Activated CD8-positive, alpha-beta T cell treated with anti-CD3 and anti-CD28 coated beads, Interleukin-2, amount 10 ng/mL, durations not matched to agents 7 days and 5 days (primary cell): ENCODE measurements around the gene ELP6. TPM values are rescaled to one million over a fixed set of nuclear protein-coding genes. Genes with fewer than 3 reads are reported as not detected.
A peak's percentile ranks its signal among the peaks of the same experiment; 100 is the strongest.

ENCODE experiments used
- ATAC-seq: fragments of 150-1000 bp; cut with Tn5 transposase; one replicate; pipeline ENCODE4 v1.10.0; 2021; ENCODE audit warnings: moderate library complexity
- CTCF ChIA-PET: fragments of 350-600 bp; sonication (Branson Sonifier 250); formaldehyde crosslinking; loops from one replicate; lab custom pipeline; 2021; ENCODE audit warnings: antibody characterized with exemption; lab: Charles Lee
- POLR2A ChIA-PET: fragments of 350-600 bp; sonication (Branson Sonifier 250); formaldehyde crosslinking; loops from one replicate; lab custom pipeline; 2021; ENCODE audit warnings: antibody characterized with exemption; lab: Charles Lee
- DNase-seq: peaks from one replicate; pipeline ENCODE4 v3.0.0-alpha.2; 2020
- H3K27ac Mint-ChIP-seq: one replicate; pipeline ENCODE4 v1.8.0; 2021; ENCODE audit warnings: mild to moderate bottlenecking, mixed read lengths
- H3K27me3 Mint-ChIP-seq: one replicate; pipeline ENCODE4 v1.8.0; 2021; ENCODE audit warnings: low read depth, mixed read lengths
- H3K36me3 Mint-ChIP-seq: one replicate; pipeline ENCODE4 v1.8.0; 2021; ENCODE audit warnings: low read depth, mixed read lengths
- H3K4me1 Mint-ChIP-seq: one replicate; pipeline ENCODE4 v1.8.0; 2021; ENCODE audit warnings: low read depth, mixed read lengths
- H3K4me3 Mint-ChIP-seq: one replicate; pipeline ENCODE4 v1.8.0; 2021; ENCODE audit warnings: mild to moderate bottlenecking, mixed read lengths
- H3K9me3 Mint-ChIP-seq: one replicate; pipeline ENCODE4 v1.8.0; 2022; ENCODE audit warnings: mixed read lengths; ENCODE audit not compliant: insufficient read depth
- total RNA-seq, 2 experiments: library from RNA; stranded (reverse); gene quantifications; one replicate each; pipeline ENCODE4 v1.2.3, GENCODE V29; 2021

ELP6 gene, protein sequence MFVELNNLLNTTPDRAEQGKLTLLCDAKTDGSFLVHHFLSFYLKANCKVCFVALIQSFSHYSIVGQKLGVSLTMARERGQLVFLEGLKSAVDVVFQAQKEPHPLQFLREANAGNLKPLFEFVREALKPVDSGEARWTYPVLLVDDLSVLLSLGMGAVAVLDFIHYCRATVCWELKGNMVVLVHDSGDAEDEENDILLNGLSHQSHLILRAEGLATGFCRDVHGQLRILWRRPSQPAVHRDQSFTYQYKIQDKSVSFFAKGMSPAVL
- total RNA-seq: 10 to 100 TPM; 52.1 to 53.0 TPM

DNA sequence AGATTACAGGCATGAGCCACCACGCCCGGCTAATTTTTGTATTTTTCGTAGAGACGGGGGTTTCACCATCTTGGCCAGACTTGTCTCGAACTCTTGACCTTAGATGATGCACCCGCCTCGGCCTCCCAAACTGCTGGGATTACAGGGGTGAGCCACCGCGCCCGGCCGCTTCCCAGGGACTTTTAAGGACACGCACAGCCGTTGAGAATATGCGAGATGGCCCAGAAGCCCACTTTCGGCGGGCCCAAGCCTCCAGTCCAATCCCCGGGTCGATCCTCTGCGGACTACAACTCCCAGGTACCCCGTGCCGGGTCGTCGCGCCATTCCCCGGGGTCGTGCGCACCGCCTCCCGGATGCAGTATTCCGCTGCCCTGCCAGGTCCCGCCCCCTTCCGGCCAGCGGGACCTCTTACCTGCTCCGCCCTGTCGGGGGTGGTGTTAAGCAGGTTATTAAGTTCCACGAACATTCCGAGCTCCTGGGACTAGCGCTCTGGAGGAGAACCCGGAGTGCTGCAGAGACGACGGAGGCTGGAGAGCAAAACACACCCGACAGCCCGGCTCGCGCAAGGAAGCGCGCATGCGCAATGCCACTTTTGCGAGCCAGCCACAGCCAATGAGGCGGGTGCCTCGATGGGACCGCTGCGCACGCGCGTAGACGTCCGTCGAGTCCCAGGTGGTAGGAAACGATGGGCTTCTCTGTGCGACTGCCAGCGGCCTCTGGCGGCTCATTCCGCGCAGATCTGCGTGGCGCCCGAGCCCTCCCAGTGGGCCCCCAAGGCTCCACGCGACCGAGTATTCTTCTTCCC is at the start of gene ELP6:
Gene ELP6, minus strand, starts transcription at position 588 of the 805 bp plus-strand sequence. Its CDS starts 122 bp downstream, at position 466.
- ATAC-seq: peak; percentile 94
- peak within 1 kb of the TSS; percentile 99 for H3K4me3 Mint-ChIP-seq
- H3K27ac Mint-ChIP-seq: peak within 1 kb of the TSS; percentile 99
- H3K36me3 Mint-ChIP-seq: peaks cover 32% of the 10 kb centered on the region
- peak; percentile 98 for DNase-seq
- no peaks in the 10 kb centered on the region for H3K9me3 Mint-ChIP-seq
- ChIA-PET CTCF (interaction anchor here (0.7 to 4.7 kb wide), 7 partner anchors 9 to 288 kb away, joined by 3 to 26 read pairs (median 3); no protein-coding TSS in a partner anchor), POLR2A (interaction anchor here (0.5 to 1.5 kb wide), 12 partner anchors 8 to 1708 kb away, joined by 3 to 7 read pairs (median 4); partner anchors contain the start of genes PTPN23 and SCAP)
- peaks cover 6% of the 10 kb centered on the region for H3K27me3 Mint-ChIP-seq
- peaks cover 19% of the 10 kb centered on the region for H3K4me1 Mint-ChIP-seq

DNA sequence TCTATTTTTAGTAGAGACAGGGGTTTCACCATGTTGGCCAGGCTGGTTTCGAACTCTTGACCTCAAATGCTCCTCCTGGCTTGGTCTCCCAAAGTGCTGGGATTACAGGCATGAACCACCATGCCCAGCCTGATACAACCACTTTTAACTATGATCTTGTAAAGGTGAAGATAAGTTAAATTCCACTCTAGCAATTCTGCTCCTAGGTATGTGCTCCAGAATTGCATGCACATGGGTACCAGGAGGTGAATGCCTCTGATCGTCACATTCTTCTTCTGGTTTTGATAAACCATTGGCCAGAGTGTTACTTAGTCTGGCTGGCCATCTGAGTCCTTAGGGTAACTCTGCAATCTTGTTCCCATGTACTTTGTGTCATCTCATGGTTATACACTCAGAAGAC is 42.8 kb upstream of the ELP6 start:
- Mint-ChIP-seq H3K4me1 (no peaks in the 10 kb centered on the region), H3K4me3 (no peak overlapping the region), H3K36me3 (no peaks in the 10 kb centered on the region), H3K9me3 (no peaks in the 10 kb centered on the region), H3K27ac (no peak overlapping the region), H3K27me3 (peaks cover 15% of the 10 kb centered on the region)
- no peak for DNase-seq
- POLR2A ChIA-PET: interaction anchor here (0.6 kb wide), 1 partner anchor 34 kb away, joined by 8 read pairs; no protein-coding TSS in a partner anchor
- no peak for ATAC-seq
- CTCF ChIA-PET: no interaction called here

DNA sequence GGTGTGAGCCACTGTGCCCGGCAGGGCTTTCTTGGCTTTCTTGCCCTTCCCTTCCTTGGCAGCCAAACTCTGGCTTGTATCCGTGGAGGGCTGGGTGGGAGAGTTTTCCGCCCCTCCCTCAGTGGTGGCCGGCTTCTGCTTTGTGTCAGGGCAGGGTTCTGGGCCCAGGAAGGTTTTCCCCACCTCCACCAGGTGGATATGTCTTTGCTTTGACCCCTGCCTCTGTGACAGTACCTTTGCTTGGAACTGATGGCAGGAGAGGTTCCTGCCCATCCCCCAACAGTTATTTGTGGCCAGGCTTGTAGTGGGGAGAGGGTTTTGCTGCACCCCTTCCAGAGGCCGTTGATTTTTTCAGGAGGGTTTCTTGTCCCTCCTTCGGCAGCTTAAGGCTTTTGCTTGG is 40.8 kb upstream of the ELP6 start:
- no peaks in the 10 kb centered on the region for H3K4me1 Mint-ChIP-seq
- ATAC-seq: no peak

DNA sequence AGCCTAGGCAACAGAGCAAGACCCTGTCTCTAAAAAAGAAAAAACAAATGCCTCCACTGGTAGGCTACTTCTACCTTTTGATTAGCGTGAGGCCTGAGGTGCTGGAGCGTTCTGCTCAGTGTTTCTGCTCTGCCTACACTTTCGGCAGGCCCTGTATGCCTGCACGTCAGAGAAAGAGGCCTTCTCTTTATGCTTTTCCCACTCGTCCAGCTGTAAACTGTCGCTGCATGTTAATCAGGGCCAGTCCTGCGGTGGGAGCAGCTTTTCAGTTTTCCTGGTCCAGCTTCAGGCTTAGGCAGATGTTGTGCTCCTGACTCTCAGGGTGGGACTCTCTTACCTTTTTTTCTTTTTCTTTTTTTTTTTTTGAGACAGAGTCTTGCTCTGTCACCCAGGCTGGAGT is 39.9 kb upstream of the ELP6 start:
- peaks cover 28% of the 10 kb centered on the region for H3K27me3 Mint-ChIP-seq
- H3K4me3 Mint-ChIP-seq: no peak overlapping the region
- ATAC-seq (no peak), DNase-seq (no peak)
- H3K36me3 Mint-ChIP-seq: no peaks in the 10 kb centered on the region
- no peak overlapping the region for H3K27ac Mint-ChIP-seq
- no peaks in the 10 kb centered on the region for H3K9me3 Mint-ChIP-seq
- POLR2A ChIA-PET: no interaction called here
- CTCF ChIA-PET: no interaction called here
- H3K4me1 Mint-ChIP-seq: no peaks in the 10 kb centered on the region

More for the DNA sequence above, 40.8 kb upstream of the ELP6 start:
- Mint-ChIP-seq H3K4me3 (no peak overlapping the region), H3K9me3 (no peaks in the 10 kb centered on the region), H3K27ac (no peak overlapping the region), H3K36me3 (no peaks in the 10 kb centered on the region), H3K27me3 (peaks cover 24% of the 10 kb centered on the region)
- ChIA-PET CTCF (no interaction called here), POLR2A (no interaction called here)
- no peak for DNase-seq

DNA sequence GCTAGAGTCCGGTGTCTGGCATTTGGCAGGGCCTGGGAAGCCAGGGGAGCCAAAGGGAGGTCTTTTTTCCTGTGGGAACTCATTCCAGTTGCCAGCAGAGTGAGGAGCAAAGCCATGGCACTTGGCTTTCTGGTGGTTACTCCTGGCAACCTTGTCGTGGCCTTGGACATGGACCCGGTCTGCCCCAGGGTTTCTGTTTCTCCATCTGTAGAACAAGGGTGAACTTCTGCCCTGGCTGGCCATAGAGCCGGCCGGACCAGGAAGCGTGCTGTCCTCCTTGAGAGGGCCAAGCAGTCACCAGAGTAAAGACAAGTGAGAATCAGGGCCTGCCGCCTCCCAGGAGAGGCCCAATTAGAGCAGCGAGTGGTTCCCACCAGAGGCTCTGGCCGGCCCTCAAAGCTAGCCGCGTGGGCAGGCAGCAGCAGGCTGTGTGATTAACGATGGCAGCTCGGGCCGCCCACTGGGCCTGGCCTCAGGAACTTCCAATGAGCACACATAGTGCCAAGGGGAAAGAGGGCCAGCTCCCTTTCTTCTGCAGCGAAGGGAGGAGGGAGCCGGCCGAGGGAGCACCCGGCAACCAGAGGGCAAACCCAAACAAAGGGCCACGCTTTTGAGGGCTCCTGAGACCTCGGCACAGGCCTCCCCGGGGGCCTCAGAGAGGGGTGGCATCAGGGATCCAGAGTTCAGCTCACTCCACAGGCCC is 29.1 kb upstream of the ELP6 start:
- no peak for DNase-seq
- POLR2A ChIA-PET: no interaction called here

DNA sequence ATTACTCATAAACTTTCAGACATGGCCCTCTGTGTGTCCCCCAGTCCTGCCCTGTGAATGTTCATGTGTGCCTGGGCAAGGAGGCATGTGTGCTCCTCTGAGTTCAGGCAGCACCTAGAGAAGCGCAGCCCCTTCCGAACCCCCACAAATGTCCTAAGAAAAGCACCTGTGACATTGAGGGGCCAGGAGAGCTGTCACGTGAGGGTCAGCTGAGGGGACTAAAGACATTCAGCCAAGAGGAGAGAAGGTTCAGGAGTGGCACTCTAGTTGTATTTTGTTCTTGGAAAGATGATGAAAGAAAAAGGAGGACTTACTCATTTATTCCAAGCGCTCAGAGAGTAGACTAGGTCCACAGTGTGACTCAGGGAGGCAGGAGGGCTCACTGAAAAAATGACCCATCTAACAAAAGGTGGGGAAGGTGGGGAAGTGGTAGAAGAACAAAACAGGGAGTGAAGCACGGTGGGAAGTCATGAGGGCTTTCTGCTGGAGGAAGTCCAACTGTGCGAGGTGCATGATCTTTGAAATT is 28.1 kb upstream of the ELP6 start:
- CTCF ChIA-PET: no interaction called here
- POLR2A ChIA-PET: no interaction called here
- no peak overlapping the region for H3K27ac Mint-ChIP-seq
- ATAC-seq (no peak), DNase-seq (no peak)
- no peaks in the 10 kb centered on the region for H3K9me3 Mint-ChIP-seq
- H3K4me3 Mint-ChIP-seq: no peak overlapping the region
- H3K36me3 Mint-ChIP-seq: no peaks in the 10 kb centered on the region
- no peaks in the 10 kb centered on the region for H3K4me1 Mint-ChIP-seq
- H3K27me3 Mint-ChIP-seq: no peaks in the 10 kb centered on the region

More for the DNA sequence above, 29.1 kb upstream of the ELP6 start:
- Mint-ChIP-seq H3K4me3 (no peak overlapping the region), H3K9me3 (no peaks in the 10 kb centered on the region), H3K4me1 (no peaks in the 10 kb centered on the region), H3K27ac (no peak overlapping the region), H3K27me3 (peaks cover 2% of the 10 kb centered on the region), H3K36me3 (no peaks in the 10 kb centered on the region)
- ATAC-seq: no peak
- CTCF ChIA-PET: no interaction called here

DNA sequence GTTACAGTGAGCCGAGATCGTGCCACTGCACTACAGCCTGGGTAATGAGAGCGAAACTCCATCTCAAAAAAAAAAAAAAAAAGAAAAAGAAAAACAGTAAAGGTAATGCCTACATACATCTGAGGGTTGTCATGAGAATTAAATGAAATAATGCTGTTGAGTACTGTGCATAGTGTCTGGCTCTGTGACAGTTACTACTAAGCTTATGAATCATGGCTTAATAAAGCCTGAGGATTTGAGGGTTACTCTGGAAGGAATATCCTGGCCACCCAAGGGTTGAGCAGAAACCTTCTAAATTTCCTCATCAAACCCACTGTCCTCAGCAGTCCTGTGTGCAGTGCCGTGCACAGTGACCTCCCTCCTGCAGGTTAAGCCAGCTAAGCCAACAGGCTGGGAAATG is 26.8 kb upstream of the ELP6 start:
- POLR2A ChIA-PET: no interaction called here
- H3K27me3 Mint-ChIP-seq: no peaks in the 10 kb centered on the region
- no peak for DNase-seq
- no peak overlapping the region for H3K27ac Mint-ChIP-seq
- H3K4me1 Mint-ChIP-seq: no peaks in the 10 kb centered on the region
- no peak overlapping the region for H3K4me3 Mint-ChIP-seq
- no peaks in the 10 kb centered on the region for H3K9me3 Mint-ChIP-seq
- H3K36me3 Mint-ChIP-seq: no peaks in the 10 kb centered on the region
- no peak for ATAC-seq
- CTCF ChIA-PET: interaction anchor here (2.1 kb wide), 1 partner anchor 18 kb away, joined by 7 read pairs; no protein-coding TSS in a partner anchor

DNA sequence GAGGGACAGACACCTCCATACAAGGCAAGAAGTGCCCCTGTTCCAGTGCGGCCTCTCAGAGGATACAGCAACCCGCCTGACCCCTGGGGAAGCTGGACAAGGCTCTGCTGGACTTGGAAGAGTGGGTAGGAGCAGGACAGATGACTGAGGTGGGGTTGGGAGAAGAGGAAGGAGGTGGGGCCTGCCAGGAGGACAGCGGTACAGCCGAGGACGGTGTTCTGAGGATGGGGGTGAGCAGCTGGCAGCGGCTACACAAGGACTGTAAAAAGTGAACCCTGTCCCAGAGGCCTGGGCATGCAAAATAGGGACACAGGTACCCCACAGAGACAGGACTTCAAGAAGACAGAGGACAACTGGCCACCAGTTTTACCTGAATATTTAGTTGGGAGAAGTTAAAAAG is 23.5 kb upstream of the ELP6 start:
- ChIA-PET POLR2A (no interaction called here), CTCF (no interaction called here)
- no peak for DNase-seq
- H3K4me3 Mint-ChIP-seq: no peak overlapping the region
- H3K27ac Mint-ChIP-seq: no peak overlapping the region
- H3K36me3 Mint-ChIP-seq: no peaks in the 10 kb centered on the region
- H3K9me3 Mint-ChIP-seq: no peaks in the 10 kb centered on the region
- ATAC-seq: no peak
- H3K4me1 Mint-ChIP-seq: no peaks in the 10 kb centered on the region
- H3K27me3 Mint-ChIP-seq: peaks cover 7% of the 10 kb centered on the region

DNA sequence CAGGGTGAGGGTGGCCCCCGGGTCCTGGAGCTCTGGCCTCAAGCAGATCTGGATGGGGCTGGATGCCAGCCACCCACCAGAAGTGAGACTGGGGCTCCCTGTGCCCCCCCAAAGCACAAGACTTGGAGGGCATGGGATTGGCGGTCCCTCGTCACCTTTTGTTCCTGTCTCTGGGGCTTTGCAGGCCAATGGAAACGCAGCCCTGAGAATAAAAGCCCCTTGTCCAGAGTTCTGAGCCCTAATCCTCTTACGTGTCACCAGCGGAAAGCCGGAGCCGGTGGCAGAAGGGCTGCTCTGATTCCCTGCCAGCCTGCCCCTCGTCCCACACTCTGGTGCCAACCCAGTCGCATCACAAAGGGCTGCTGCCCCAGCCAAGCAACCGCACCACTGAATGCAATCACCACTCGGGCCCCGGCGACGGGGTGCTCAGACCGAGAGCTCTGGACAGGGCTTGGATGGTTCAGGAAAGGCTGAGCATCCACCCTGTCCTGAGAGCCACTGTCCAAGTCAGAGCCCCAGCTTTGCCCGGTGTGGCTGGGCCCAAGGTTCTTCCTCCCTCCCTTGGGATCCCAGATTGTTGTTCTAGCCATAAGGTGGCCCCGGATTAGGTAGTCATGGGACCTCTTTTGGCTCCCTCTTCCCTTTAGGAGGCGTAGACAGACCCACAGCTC is 22.8 kb upstream of the ELP6 start:
- H3K27ac Mint-ChIP-seq: no peak overlapping the region
- ChIA-PET POLR2A (no interaction called here), CTCF (no interaction called here)
- no peaks in the 10 kb centered on the region for H3K9me3 Mint-ChIP-seq
- DNase-seq (no peak), ATAC-seq (no peak)
- H3K4me3 Mint-ChIP-seq: no peak overlapping the region
- no peaks in the 10 kb centered on the region for H3K4me1 Mint-ChIP-seq
- H3K27me3 Mint-ChIP-seq: peaks cover 7% of the 10 kb centered on the region
- H3K36me3 Mint-ChIP-seq: no peaks in the 10 kb centered on the region

DNA sequence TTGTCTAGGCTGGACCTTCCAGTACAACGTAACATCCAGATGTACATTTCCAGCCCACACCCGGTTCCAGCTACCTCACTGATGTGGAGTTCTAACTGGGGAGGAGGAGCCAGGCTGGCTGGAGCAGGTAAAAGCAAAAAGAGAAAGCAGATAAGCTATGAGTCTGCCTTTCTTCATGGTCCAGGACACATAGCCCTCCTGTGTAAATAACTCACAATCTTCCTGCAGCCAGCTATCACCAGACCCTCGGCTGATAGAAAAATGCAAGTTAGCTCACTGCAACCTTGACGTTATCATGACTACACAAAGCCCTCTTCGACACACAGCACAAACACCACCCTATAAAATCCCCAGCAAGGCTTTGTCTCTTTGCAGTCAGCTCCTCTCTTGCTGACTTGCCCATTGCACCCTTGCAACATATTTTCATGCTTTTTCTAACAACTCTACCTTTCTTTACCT is 20.5 kb upstream of the ELP6 start:
- no peak for DNase-seq
- no peak overlapping the region for H3K27ac Mint-ChIP-seq
- H3K4me3 Mint-ChIP-seq: no peak overlapping the region
- no peaks in the 10 kb centered on the region for H3K9me3 Mint-ChIP-seq
- ChIA-PET POLR2A (no interaction called here), CTCF (interaction anchor here (1.0 to 2.5 kb wide), 3 partner anchors 9 to 16 kb away, joined by 3 to 16 read pairs (median 3); no protein-coding TSS in a partner anchor)
- H3K4me1 Mint-ChIP-seq: no peaks in the 10 kb centered on the region
- peaks cover 7% of the 10 kb centered on the region for H3K27me3 Mint-ChIP-seq
- no peak for ATAC-seq
- no peaks in the 10 kb centered on the region for H3K36me3 Mint-ChIP-seq

DNA sequence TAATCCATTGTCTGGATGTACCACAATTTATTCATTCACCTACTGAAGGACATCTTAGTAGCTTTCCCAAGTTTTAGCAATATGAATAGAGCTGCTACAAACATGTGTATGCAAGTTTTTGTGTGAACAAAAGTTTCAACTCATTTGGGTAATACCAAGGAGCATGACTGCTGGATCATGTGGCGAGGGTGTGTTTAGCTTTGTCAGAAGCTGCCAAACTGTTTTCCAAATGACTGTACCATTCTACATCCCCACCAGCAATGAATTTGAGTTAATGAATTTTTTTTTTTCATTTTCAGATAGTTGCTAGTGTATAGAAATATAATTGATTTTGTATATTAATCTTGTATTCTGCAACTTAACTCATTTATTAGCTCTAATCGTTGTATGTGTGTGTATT is 20.0 kb upstream of the ELP6 start:
- no peaks in the 10 kb centered on the region for H3K36me3 Mint-ChIP-seq
- DNase-seq (no peak), ATAC-seq (no peak)
- H3K9me3 Mint-ChIP-seq: no peaks in the 10 kb centered on the region
- H3K27ac Mint-ChIP-seq: no peak overlapping the region
- ChIA-PET CTCF (interaction anchor here (1.0 to 2.5 kb wide), 3 partner anchors 9 to 16 kb away, joined by 3 to 16 read pairs (median 3); no protein-coding TSS in a partner anchor), POLR2A (no interaction called here)
- no peak overlapping the region for H3K4me3 Mint-ChIP-seq
- H3K27me3 Mint-ChIP-seq: peaks cover 7% of the 10 kb centered on the region
- no peaks in the 10 kb centered on the region for H3K4me1 Mint-ChIP-seq
